HepG2 (cell line): ENCODE data around the gene ANKRD52. TPM values are rescaled to one million over a fixed set of nuclear protein-coding genes. Genes with fewer than 3 reads are reported as not detected.

ENCODE experiments used
- ATAC-seq: fragments of 200-7000 bp; cut with Tn5 transposase; 3 replicates; pipeline ENCODE4 v1.9.1; 2020; ENCODE audit warnings: mild to moderate bottlenecking, moderate library complexity
- BruUV-seq: library from RNA; stranded (reverse); fragments of 400-500 nt; replicated peaks from 2 replicates; lab custom pipeline; 2021; lab: Mats Ljungman, UMichigan
- CTCF ChIA-PET: fragments of 300-600 bp; formaldehyde crosslinking; extraction: SDS; loops from one replicate; lab custom pipeline; 2021; ENCODE audit warnings: low total read pairs, inconsistent platforms, low intra/inter-chr PET ratio; lab: Yijun Ruan, JAX
- POLR2A ChIA-PET: fragments of 350-600 bp; sonication (Branson Sonifier 250); formaldehyde crosslinking; loops from one replicate; lab custom pipeline; 2020; ENCODE audit warnings: antibody characterized with exemption, inconsistent platforms; lab: Yijun Ruan, JAX
- DNase-seq: peaks from one replicate; pipeline ENCODE4 v3.0.0-alpha.2; 2015; ENCODE audit warnings: low spot score
- FAIRE-seq: peaks from 3 replicates; lab custom pipeline; 2011; peaks lifted over from hg19 to GRCh38; lab: Jason Lieb, UNC
- H2AFZ ChIP-seq: one replicate; pipeline ENCODE4 v1.6.1; 2011; ENCODE audit warnings: low read length, inconsistent platforms
- H3K27ac ChIP-seq: fragments of 300-600 bp; 3 replicates; pipeline ENCODE4 v1.8.0; 2011; ENCODE audit warnings: mixed run types, mild to moderate bottlenecking, mixed read lengths, low read length, inconsistent platforms; ENCODE audit not compliant: insufficient read depth; ENCODE audit errors: extremely low read length
- H3K27me3 ChIP-seq, 2 experiments: fragments of 200-600 bp in 1 of 2; 2 replicates in 1 of 2; 3 replicates in 1 of 2; pipeline versions ENCODE4 v1.6.0 to v1.8.0; 2011; ENCODE audit warnings: low read length in 2 of 2, mild to moderate bottlenecking in 2 of 2, moderate library complexity in 2 of 2, inconsistent platforms in 1 of 2; ENCODE audit not compliant: insufficient read depth in 2 of 2, control insufficient read depth in 1 of 2
- H3K36me3 ChIP-seq, 2 experiments: fragments of 200-600 bp in 1 of 2; replicated peaks in 1 of 2; 2 replicates in 1 of 2; 3 replicates in 1 of 2; pipeline versions ENCODE4 v1.5.1 to v1.8.0; 2011; ENCODE audit warnings: low read length in 2 of 2, inconsistent platforms in 1 of 2; ENCODE audit not compliant: insufficient read depth in 2 of 2, control insufficient read depth in 1 of 2
- H3K4me1 ChIP-seq: 2 replicates; pipeline ENCODE4 v1.5.1; 2012; ENCODE audit warnings: low read length, inconsistent platforms; ENCODE audit not compliant: insufficient read depth
- H3K4me2 ChIP-seq: 2 replicates; pipeline ENCODE4 v1.6.0; 2011; ENCODE audit warnings: low read depth, low read length, inconsistent platforms
- H3K4me3 ChIP-seq, 3 experiments: fragments of 200-600 bp in 1 of 3; sonication (generic), shearing (Covaris generic) in 1 of 3; replicated peaks in 1 of 3; 2 replicates each; pipeline ENCODE4 v1.5.1; 2011 to 2016; ENCODE audit warnings: low read length in 3 of 3, inconsistent platforms in 2 of 3, low read depth in 2 of 3, mild to moderate bottlenecking in 2 of 3, control low read depth in 1 of 3, mixed read lengths in 1 of 3; ENCODE audit not compliant: insufficient read depth in 1 of 3
- H3K79me2 ChIP-seq: one replicate; pipeline ENCODE4 v1.6.1; 2011; ENCODE audit warnings: low read length, inconsistent platforms; ENCODE audit not compliant: insufficient read depth
- H3K9ac ChIP-seq: 2 replicates; pipeline ENCODE4 v1.6.0; 2011; ENCODE audit warnings: mild to moderate bottlenecking, low read depth, low read length, inconsistent platforms; ENCODE audit not compliant: insufficient read depth
- H3K9me3 ChIP-seq: 2 replicates; pipeline ENCODE4 v1.5.1; 2012; ENCODE audit warnings: mild to moderate bottlenecking, low read length
- H4K20me1 ChIP-seq: 2 replicates; pipeline ENCODE4 v1.6.0; 2011; ENCODE audit warnings: inconsistent platforms, mild to moderate bottlenecking, low read length, moderate library complexity; ENCODE audit not compliant: insufficient read depth
- AKAP8 ChIP-seq: sonication (generic); formaldehyde crosslinking; IDR thresholded peaks from 2 replicates; pipeline ENCODE4 v1.5.1; 2020; ENCODE audit warnings: mild to moderate bottlenecking, missing genetic modification reagents
- ATF1 ChIP-seq: IDR thresholded peaks from 2 replicates; pipeline ENCODE4 v1.6.1; 2016; ENCODE audit warnings: mild to moderate bottlenecking, control low read depth
- ATM ChIP-seq: fragments of 450-650 bp; IDR thresholded peaks from 2 replicates; pipeline ENCODE4 v1.7.1; 2017; ENCODE audit warnings: mild to moderate bottlenecking, borderline replicate concordance
- CBFB ChIP-seq: sonication (generic); formaldehyde crosslinking; IDR thresholded peaks from 2 replicates; pipeline ENCODE4 v1.4.0; 2020; ENCODE audit warnings: missing genetic modification reagents
- E2F1 ChIP-seq: sonication (generic); formaldehyde crosslinking; IDR thresholded peaks from 2 replicates; pipeline ENCODE4 v1.5.0; 2020; ENCODE audit warnings: missing genetic modification reagents
- ETS1 ChIP-seq: sonication (generic); formaldehyde crosslinking; IDR thresholded peaks from 2 replicates; pipeline ENCODE4 v1.4.0; 2020; ENCODE audit warnings: missing genetic modification reagents
- HNF1B ChIP-seq: sonication (generic); formaldehyde crosslinking; IDR thresholded peaks from 2 replicates; pipeline ENCODE4 v1.5.1; 2020; ENCODE audit warnings: mild to moderate bottlenecking, moderate library complexity, missing genetic modification reagents
- MBNL3 ChIP-seq: fragments of 250-450 bp; sonication (Bioruptor Pico); conservative IDR thresholded peaks from 2 replicates; pipeline ENCODE4 v1.8.0; 2022; ENCODE audit warnings: mild to moderate bottlenecking, inconsistent platforms
- MTERF4 ChIP-seq: sonication (generic); formaldehyde crosslinking; IDR thresholded peaks from 2 replicates; pipeline ENCODE4 v1.8.0; 2023; ENCODE audit warnings: mild to moderate bottlenecking, missing genetic modification reagents
- POLR2A ChIP-seq, 2 experiments: IDR thresholded peaks; 2 replicates each; pipeline ENCODE4 v1.6.1; 2011; ENCODE audit warnings: low read depth in 2 of 2, low read length in 2 of 2, mild to moderate bottlenecking in 1 of 2, moderate library complexity in 1 of 2; ENCODE audit not compliant: insufficient read depth in 1 of 2
- ZBTB37 ChIP-seq: sonication (generic); formaldehyde crosslinking; IDR thresholded peaks from 2 replicates; pipeline ENCODE4 v1.4.0; 2020; ENCODE audit warnings: mild to moderate bottlenecking, missing genetic modification reagents
- ZMYM3 ChIP-seq: sonication (generic); formaldehyde crosslinking; IDR thresholded peaks from 2 replicates; pipeline ENCODE4 v1.5.1; 2020; ENCODE audit warnings: mild to moderate bottlenecking, missing genetic modification reagents
- ZNF317 ChIP-seq: sonication (generic); formaldehyde crosslinking; IDR thresholded peaks from 2 replicates; pipeline ENCODE4 v1.5.0; 2020; ENCODE audit warnings: mild to moderate bottlenecking, missing genetic modification reagents
- ZNF383 ChIP-seq: sonication (generic); formaldehyde crosslinking; IDR thresholded peaks from 2 replicates; pipeline ENCODE4 v1.4.0; 2020; ENCODE audit warnings: missing genetic modification reagents, mild to moderate bottlenecking, borderline replicate concordance
- ZNF577 ChIP-seq: sonication (generic); formaldehyde crosslinking; IDR thresholded peaks from 2 replicates; pipeline ENCODE4 v1.4.0; 2020; ENCODE audit warnings: mild to moderate bottlenecking, low read depth, missing genetic modification reagents, borderline replicate concordance
- ZNF792 ChIP-seq: IDR thresholded peaks from 2 replicates; pipeline ENCODE4 v1.6.1; 2016
- ZSCAN31 ChIP-seq: sonication (generic); formaldehyde crosslinking; IDR thresholded peaks from 2 replicates; pipeline ENCODE4 v1.5.0; 2020; ENCODE audit warnings: low read depth, mild to moderate bottlenecking, missing genetic modification reagents
- WGBS: methylation state at CpG from one replicate; pipeline ENCODE4 v1.1.6; 2017; ENCODE audit warnings: low lambda C conversion rate; 5-methylcytosine and 5-hydroxymethylcytosine counted together
- in situ Hi-C: cut with HindIII; loops from 2 replicates; pipeline ENCODE4 v1.10.0; 2017; ENCODE audit warnings: low pct_unique_long_range_greater_than_20kb; ENCODE audit not compliant: extremely low pct_ligation_motif_present
- intact Hi-C: fragments of 100-400 bp; cut with micrococcal nuclease; formaldehyde crosslinking; loops from one replicate; pipeline ENCODE4 v1.10.0; 2022; ENCODE audit not compliant: unreplicated experiment
- polyA plus RNA-seq, 8 experiments: library from polyadenylated mRNA; depleted of rRNA in 3 of 8; stranded (reverse) in 7 of 8; unstranded in 1 of 8; fragments of >200 nt; fragmentation: Illumina TruSeq in 4 of 8; extraction: Trizol in 4 of 8; gene quantifications; 2 replicates each; pipeline versions ENCODE4 v1.2.1 to v1.2.3, GENCODE V29; 2011 to 2016; ENCODE audit warnings: low read depth in 4 of 8, missing spikeins in 1 of 8, mixed read lengths in 1 of 8; ENCODE audit not compliant: insufficient read depth in 1 of 8
- total RNA-seq, 5 experiments: library from RNA; depleted of rRNA; stranded (reverse); fragments of >200 nt; fragmentation: Illumina TruSeq; extraction: Trizol; gene quantifications; 2 replicates each; pipeline ENCODE4 v1.2.3, GENCODE V29; 2016; ENCODE audit warnings: low read depth in 1 of 5

Gene ANKRD52
- total and polyA plus RNA-seq, 2 of the 13 experiments (the other 11 are each of a cell fraction or from before 2014, with no cell fraction given) = 7.8 to 9.2 TPM

- in situ Hi-C loops = loop anchor here (5.0 kb wide), 1 partner anchor 35 kb away; the partner anchor contains the start of gene ANKRD52
- peak; percentile 89 for ATAC-seq
- peak within 1 kb of the TSS; percentile 91 to 94 (median 91) for H3K4me3 ChIP-seq
- POLR2A ChIA-PET = interaction anchor here (0.5 to 3.8 kb wide), 43 partner anchors 10 to 1233 kb away, joined by 3 to 96 read pairs (median 5); partner anchors contain the start of genes ANKRD52, CNPY2, COQ10A and CS
- H3K9me3 ChIP-seq = no peaks in the 10 kb centered on the region
- TSS peak; percentile 86 for BruUV-seq
- WGBS = 1% methylated on average over 32 of the region's 42 CpGs
- intact Hi-C loops = loop anchor here (2.0 to 5.0 kb wide), 3 partner anchors 15 to 103 kb away; partner anchors contain the start of genes ANKRD52 and ZC3H10
- FAIRE-seq = peak; percentile 94
- no peak within 1 kb of the TSS for H2AFZ ChIP-seq
- H3K27me3 ChIP-seq = no peaks in the 10 kb centered on the region; a peak in 1 of 5 replicates
- CTCF ChIA-PET = interaction anchor here (0.7 to 1.1 kb wide), 3 partner anchors 10 to 95 kb away, joined by 3 read pairs; no protein-coding TSS in a partner anchor
- peaks cover 12% of the 10 kb centered on the region for H3K79me2 ChIP-seq
- no peaks in the 10 kb centered on the region; a peak in 2 of 5 replicates for H3K36me3 ChIP-seq
- peak within 1 kb of the TSS; percentile 89 for H3K27ac ChIP-seq
- peaks cover 37% of the 10 kb centered on the region for H3K4me1 ChIP-seq
- peak within 1 kb of the TSS; percentile 95 for H3K4me2 ChIP-seq
- H3K9ac ChIP-seq = peak within 1 kb of the TSS; percentile 90
- peak; percentile 91 for DNase-seq
- H4K20me1 ChIP-seq = no peaks in the 10 kb centered on the region
- peak; percentile 53; the same call in 1 of the 2 replicates for TF ChIP-seq ZNF317
- no peak for TF ChIP-seq ZMYM3
- TF ChIP-seq ZSCAN31 (CRISPR knock-in tag) = peak; percentile 26; the same call in 1 of the 2 replicates
- TF ChIP-seq ATF1 (CRISPR knock-in tag) = peak; percentile 85
- TF ChIP-seq CBFB = no peak
- TF ChIP-seq AKAP8 (CRISPR knock-in tag) = no peak
- TF ChIP-seq ZNF577 (CRISPR knock-in tag) = no peak
- 0 out of 2 replicates have a peak, but pooled peaks have one; percentile 41 for TF ChIP-seq MTERF4 (CRISPR knock-in tag)
- no peak for TF ChIP-seq MBNL3 (CRISPR knock-in tag)
- TF ChIP-seq E2F1 (CRISPR knock-in tag) = peak; percentile 44; the same call in 1 of the 2 replicates
- TF ChIP-seq ZNF792 (CRISPR knock-in tag) = 0 out of 2 replicates have a peak, but pooled peaks have one; percentile 34
- no peak for TF ChIP-seq ZBTB37 (CRISPR knock-in tag)
- TF ChIP-seq HNF1B (CRISPR knock-in tag) = peak; percentile 70
- TF ChIP-seq POLR2A (IDR thresholded peaks at IDR 0.05; ENCODE audit: insufficient read depth in 1 of 2, low read depth in 2 of 2, low read length in 2 of 2) = peak; percentile 80 to 85
- TF ChIP-seq ETS1 (CRISPR knock-in tag) = 0 out of 2 replicates have a peak, but pooled peaks have one; percentile 79
- no peak for TF ChIP-seq ATM
- no peak for TF ChIP-seq ZNF383 (CRISPR knock-in tag)
These were observed 36.2 kb downstream of the ANKRD52 start, which contains the start of gene RNF41 for GRCh38 chr12:56221757-56222530. Gene RNF41 (minus strand): TSS chr12:56221922. CDS start chr12:56214047, 7,875 bp downstream.
